ENCODE measurements around the gene HID1.

The HID1 gene

GRCh38 chr17:74904687-74905409 lies 67.7 kb downstream of the HID1 start:
- no peak for TF ChIP-seq CTCF (IDR thresholded peaks at IDR 0.05; ENCODE audit: insufficient read depth, low read depth, low read length, missing control alignments)
- no peak overlapping the region for H3K4me3 ChIP-seq (ENCODE audit: low read depth, low read length)
- no peak for DNase-seq (ENCODE audit: low read depth)

GRCh38 chr17:74903671-74904070 lies 68.9 kb downstream of the HID1 start:
- no peak for TF ChIP-seq CTCF (IDR thresholded peaks at IDR 0.05; ENCODE audit: insufficient read depth, low read depth, low read length, missing control alignments)
- H3K4me3 ChIP-seq (ENCODE audit: low read depth, low read length): no peak overlapping the region
- no peak for DNase-seq (ENCODE audit: low read depth)

GRCh38 chr17:74903034-74903433 lies 69.5 kb downstream of the HID1 start:
- no peak overlapping the region for H3K4me3 ChIP-seq (ENCODE audit: low read depth, low read length)
- TF ChIP-seq CTCF (IDR thresholded peaks at IDR 0.05; ENCODE audit: insufficient read depth, low read depth, low read length, missing control alignments): no peak
- no peak for DNase-seq (ENCODE audit: low read depth)

GRCh38 chr17:74901353-74902135 lies 71.0 kb downstream of the HID1 start:
- DNase-seq (ENCODE audit: low read depth): no peak
- H3K4me3 ChIP-seq (ENCODE audit: low read depth, low read length): no peak overlapping the region
- TF ChIP-seq CTCF (IDR thresholded peaks at IDR 0.05; ENCODE audit: insufficient read depth, low read depth, low read length, missing control alignments): no peak

Measured in GM12865 (cell line).